Activated T-cell treated with anti-CD3 and anti-CD28 coated beads for 24 hours (primary cell): Measurements from ENCODE around the gene RPP30.
"Not testable (repeated sequence)": the region's sequence is repeated elsewhere in the genome, so short reads cannot be mapped to it uniquely, and the experiment has no call there.

ENCODE experiments used
- DNase-seq: peaks from one replicate; pipeline ENCODE4 v3.0.0-alpha.2; 2020; ENCODE audit warnings: low read depth

The RPP30 gene

GRCh38 chr10:90917238-90917967 lies 45.6 kb downstream of the RPP30 start:
- DNase-seq = no peak

GRCh38 chr10:90917968-90918318 lies 46.2 kb downstream of the RPP30 start:
- DNase-seq = no peak

GRCh38 chr10:90919683-90920574 lies 48.2 kb downstream of the RPP30 start:
- DNase-seq = no peak

- no peak for DNase-seq
Measured at GRCh38 chr10:90920986-90921666, 49.4 kb downstream of the RPP30 start, which contains the start of gene ANKRD1. Gene ANKRD1, minus strand, starts transcription at chr10:90921087. Its CDS starts 60 bp downstream, at chr10:90921027.

GRCh38 chr10:90921906-90922305 lies 50.1 kb downstream of the RPP30 start:
- no peak for DNase-seq

- DNase-seq = no peak
Measured at GRCh38 chr10:90923111-90923731, 51.4 kb downstream of the RPP30 start.

- DNase-seq = no peak
Measured at GRCh38 chr10:90924552-90924951, 52.8 kb downstream of the RPP30 start.

GRCh38 chr10:90925079-90926029 lies 53.6 kb downstream of the RPP30 start:
- DNase-seq = no peak

GRCh38 chr10:90927293-90927692 lies 55.5 kb downstream of the RPP30 start:
- no peak for DNase-seq

- no peak for DNase-seq
Measured at GRCh38 chr10:90929179-90929578, 57.4 kb downstream of the RPP30 start.

- no peak for DNase-seq
Measured at GRCh38 chr10:90930070-90930837, 58.5 kb downstream of the RPP30 start.

- DNase-seq = no peak
Measured at GRCh38 chr10:90930971-90931871, 59.4 kb downstream of the RPP30 start.

- no peak for DNase-seq
Measured at GRCh38 chr10:90935581-90936275, 64.0 kb downstream of the RPP30 start.

- DNase-seq = no peak
Measured at GRCh38 chr10:90936276-90936659, 64.5 kb downstream of the RPP30 start.

GRCh38 chr10:90937645-90938258 lies 66.0 kb downstream of the RPP30 start:
- DNase-seq = no peak

- DNase-seq = no peak
Measured at GRCh38 chr10:90939116-90939515, 67.3 kb downstream of the RPP30 start.

- DNase-seq = no peak
Measured at GRCh38 chr10:90939648-90940047, 67.9 kb downstream of the RPP30 start.

- DNase-seq = not testable (repeated sequence)
Measured at GRCh38 chr10:90942980-90943379, 71.2 kb downstream of the RPP30 start.
